Fibroblast of upper back skin (primary cell): ENCODE results near the gene SIGLEC7.

Experiments
- DNase-seq: peaks from one replicate; pipeline ENCODE4 v3.0.0-alpha.2; 2013

The SIGLEC7 gene

GRCh38 chr19:51119611-51120010, 22.5 kb upstream of the SIGLEC7 start:
- no peak for DNase-seq

- no peak for DNase-seq
Observed at GRCh38 chr19:51120160-51120559, 21.9 kb upstream of the SIGLEC7 start.

- no peak for DNase-seq
Observed at GRCh38 chr19:51121257-51121656, 20.8 kb upstream of the SIGLEC7 start.

- no peak for DNase-seq
Observed at GRCh38 chr19:51122112-51122981, 19.8 kb upstream of the SIGLEC7 start.

- DNase-seq, result no peak
Observed at GRCh38 chr19:51123381-51123800, 18.7 kb upstream of the SIGLEC7 start.

GRCh38 chr19:51123802-51124201, 18.3 kb upstream of the SIGLEC7 start:
- DNase-seq, result no peak

- DNase-seq, result no peak
Observed at GRCh38 chr19:51124216-51124615, 17.9 kb upstream of the SIGLEC7 start.

- no peak for DNase-seq
Observed at GRCh38 chr19:51124729-51125128, 17.4 kb upstream of the SIGLEC7 start, which contains the start of gene SIGLEC9. SIGLEC9 (plus strand) TSS chr19:51124906; CDS start chr19:51124975, 69 bp downstream.

- no peak for DNase-seq
Observed at GRCh38 chr19:51125421-51126075, 16.6 kb upstream of the SIGLEC7 start.

- DNase-seq, result no peak
Observed at GRCh38 chr19:51127032-51127431, 15.1 kb upstream of the SIGLEC7 start.

- peak; percentile 75 for DNase-seq
Observed at GRCh38 chr19:51127755-51128154, 14.3 kb upstream of the SIGLEC7 start.

GRCh38 chr19:51128227-51128626, 13.9 kb upstream of the SIGLEC7 start:
- no peak for DNase-seq

GRCh38 chr19:51129716-51130115, 12.4 kb upstream of the SIGLEC7 start:
- DNase-seq, result no peak

GRCh38 chr19:51131780-51132680, 10.1 kb upstream of the SIGLEC7 start:
- DNase-seq, result peak; percentile 19

- DNase-seq, result no peak
Observed at GRCh38 chr19:51135004-51135403, 7.1 kb upstream of the SIGLEC7 start.

GRCh38 chr19:51135986-51136762, 5.9 kb upstream of the SIGLEC7 start:
- DNase-seq, result no peak

- no peak for DNase-seq
Observed at GRCh38 chr19:51136851-51137551, 5.1 kb upstream of the SIGLEC7 start.

- DNase-seq, result no peak
Observed at GRCh38 chr19:51137792-51138425, 4.2 kb upstream of the SIGLEC7 start.

GRCh38 chr19:51138549-51138979, 3.5 kb upstream of the SIGLEC7 start:
- DNase-seq, result no peak

- no peak for DNase-seq
Observed at GRCh38 chr19:51139299-51140014, 2.6 kb upstream of the SIGLEC7 start.
